ENCODE results near the gene SLC22A2. TPM values are rescaled to one million over a fixed set of nuclear protein-coding genes. Genes with fewer than 3 reads are reported as not detected.
"Not testable (repeated sequence)": the region's sequence is repeated elsewhere in the genome, so short reads cannot be mapped to it uniquely, and the experiment has no call there.

SLC22A2 gene
- total and polyA plus RNA-seq, 2 donors from 2014 or later, result 27.9 to 73.7 TPM

DNA sequence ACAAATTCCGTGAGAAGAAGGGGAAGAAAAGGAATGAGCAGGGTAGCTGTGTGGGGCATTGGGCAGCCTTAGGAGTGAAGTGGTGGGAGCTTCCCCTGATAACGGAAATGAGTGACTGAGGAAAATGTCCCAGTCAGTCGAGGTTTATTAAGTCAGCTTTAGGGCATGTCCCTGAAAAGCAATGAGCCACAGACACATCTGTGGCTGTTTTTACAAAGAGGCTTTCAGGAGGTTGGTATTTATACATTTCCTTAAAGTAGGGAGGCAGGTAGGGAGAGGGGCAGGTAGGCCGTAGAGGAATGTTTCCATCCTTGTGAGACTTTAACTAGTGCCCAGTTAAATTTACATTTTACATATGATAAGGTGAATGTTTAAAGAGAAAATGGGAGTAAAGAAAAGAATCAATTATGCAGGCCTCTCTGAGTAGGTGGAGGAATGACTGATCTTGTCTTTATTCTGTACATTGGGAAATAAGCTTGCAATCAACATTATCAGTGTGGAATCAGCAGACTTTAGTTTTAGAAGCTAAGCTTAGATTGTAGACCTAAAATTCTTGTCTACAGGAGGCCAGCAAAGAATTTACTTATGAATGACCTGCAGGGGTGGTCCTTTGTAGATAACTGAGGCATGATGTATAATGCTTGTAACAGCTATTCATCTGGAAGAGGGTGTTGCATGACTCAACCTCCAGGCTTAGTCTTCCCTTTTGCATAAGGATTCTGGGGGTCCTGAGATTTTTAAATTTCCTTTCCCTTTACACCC, 18.5 kb downstream of the SLC22A2 start:
- TF ChIP-seq, protein P1, sequence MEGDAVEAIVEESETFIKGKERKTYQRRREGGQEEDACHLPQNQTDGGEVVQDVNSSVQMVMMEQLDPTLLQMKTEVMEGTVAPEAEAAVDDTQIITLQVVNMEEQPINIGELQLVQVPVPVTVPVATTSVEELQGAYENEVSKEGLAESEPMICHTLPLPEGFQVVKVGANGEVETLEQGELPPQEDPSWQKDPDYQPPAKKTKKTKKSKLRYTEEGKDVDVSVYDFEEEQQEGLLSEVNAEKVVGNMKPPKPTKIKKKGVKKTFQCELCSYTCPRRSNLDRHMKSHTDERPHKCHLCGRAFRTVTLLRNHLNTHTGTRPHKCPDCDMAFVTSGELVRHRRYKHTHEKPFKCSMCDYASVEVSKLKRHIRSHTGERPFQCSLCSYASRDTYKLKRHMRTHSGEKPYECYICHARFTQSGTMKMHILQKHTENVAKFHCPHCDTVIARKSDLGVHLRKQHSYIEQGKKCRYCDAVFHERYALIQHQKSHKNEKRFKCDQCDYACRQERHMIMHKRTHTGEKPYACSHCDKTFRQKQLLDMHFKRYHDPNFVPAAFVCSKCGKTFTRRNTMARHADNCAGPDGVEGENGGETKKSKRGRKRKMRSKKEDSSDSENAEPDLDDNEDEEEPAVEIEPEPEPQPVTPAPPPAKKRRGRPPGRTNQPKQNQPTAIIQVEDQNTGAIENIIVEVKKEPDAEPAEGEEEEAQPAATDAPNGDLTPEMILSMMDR (IDR thresholded peaks at IDR 0.05; ENCODE audit: borderline replicate concordance, extremely low read depth, insufficient read depth), result no peak
- intact Hi-C loops (cut with DNase I), result no loop called here
- H3K27me3 ChIP-seq (ENCODE audit: control insufficient read depth, insufficient read depth, low read length), result no peaks in the 10 kb centered on the region
- no peak overlapping the region for H3K27ac ChIP-seq (ENCODE audit: low read depth in 2 of 2, low read length in 2 of 2)
- H3K4me3 ChIP-seq (ENCODE audit: low read length in 3 of 3), result no peak overlapping the region
- no peaks in the 10 kb centered on the region for H3K4me1 ChIP-seq (ENCODE audit: control insufficient read depth in 2 of 3, insufficient read depth in 2 of 3, low read depth in 1 of 3, low read length in 3 of 3)
- peaks cover 0 to 4% (median 2%) of the 10 kb centered on the region in 3 donors for H3K9me3 ChIP-seq (ENCODE audit: control insufficient read depth in 2 of 3, insufficient read depth in 1 of 3, low read length in 3 of 3)
- no peak for DNase-seq
- H3K36me3 ChIP-seq (ENCODE audit: control insufficient read depth in 2 of 3, insufficient read depth in 3 of 3, low read length in 3 of 3), result peaks cover 0 to 11% (median 0%) of the 10 kb centered on the region in 3 donors
- H3K9ac ChIP-seq (ENCODE audit: low read length in 3 of 3), result no peak overlapping the region
- no peak for FAIRE-seq

DNA sequence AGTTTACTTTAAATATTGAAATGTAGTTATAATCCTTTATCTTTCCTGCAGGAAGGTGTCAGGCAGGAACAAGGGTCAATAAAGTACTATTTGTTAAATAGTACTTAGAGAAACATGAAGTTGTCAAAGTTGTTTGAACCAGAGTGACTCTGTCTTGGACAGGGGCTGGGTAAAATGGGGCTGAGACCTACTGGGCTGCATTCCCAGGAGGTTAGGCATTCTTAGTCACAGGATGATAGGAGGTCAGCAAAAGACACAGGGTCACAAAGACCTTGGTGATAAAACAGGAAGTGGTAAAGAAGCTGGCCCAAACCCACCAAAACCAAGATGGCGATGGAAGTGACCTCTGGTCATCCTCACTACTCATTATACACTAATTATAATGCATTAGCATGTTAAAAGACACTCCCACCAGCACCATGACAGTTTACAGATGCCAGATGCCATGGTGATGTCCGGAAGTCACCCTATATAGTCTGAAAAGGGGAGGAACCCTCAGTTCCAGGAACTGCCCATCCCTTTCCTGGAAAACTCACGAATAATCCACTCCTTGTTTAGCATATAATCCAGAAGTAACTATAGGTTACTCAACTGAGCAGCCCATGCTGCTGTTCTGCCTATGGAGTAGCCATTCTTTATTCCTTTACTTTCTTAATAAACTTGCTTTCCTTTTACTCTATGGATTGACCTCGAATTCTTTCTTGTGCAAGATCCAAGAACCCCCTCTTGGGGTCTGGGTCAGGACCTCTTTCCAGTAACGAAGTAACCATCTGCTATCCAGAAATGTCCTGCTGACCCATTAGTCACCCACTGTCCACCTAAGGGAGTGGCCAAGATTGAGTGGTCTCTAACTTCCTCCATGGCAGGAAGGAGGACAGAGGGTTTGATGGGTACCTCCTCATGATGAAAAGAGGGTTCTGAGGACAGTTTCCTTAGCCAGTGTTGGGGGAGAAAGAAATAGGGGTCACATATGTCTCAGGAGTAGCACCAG, 19.6 kb downstream of the SLC22A2 start:
- Histone ChIP-seq H3K4me3 (ENCODE audit: low read length in 3 of 3) (no peak overlapping the region), H3K9me3 (ENCODE audit: control insufficient read depth in 2 of 3, insufficient read depth in 1 of 3, low read length in 3 of 3) (peaks cover 0 to 4% (median 2%) of the 10 kb centered on the region in 3 donors), H3K27ac (ENCODE audit: low read depth in 2 of 2, low read length in 2 of 2) (peak overlapping the region in 1 of 2 donors; percentile 25), H3K36me3 (ENCODE audit: control insufficient read depth in 2 of 3, insufficient read depth in 3 of 3, low read length in 3 of 3) (peaks cover 0 to 11% (median 0%) of the 10 kb centered on the region in 3 donors), H3K4me1 (ENCODE audit: control insufficient read depth in 2 of 3, insufficient read depth in 2 of 3, low read depth in 1 of 3, low read length in 3 of 3) (no peaks in the 10 kb centered on the region), H3K27me3 (ENCODE audit: control insufficient read depth, insufficient read depth, low read length) (no peaks in the 10 kb centered on the region), H3K9ac (ENCODE audit: low read length in 3 of 3) (no peak overlapping the region)
- FAIRE-seq, result no peak
- no peak for DNase-seq
- intact Hi-C loops (cut with DNase I), result no loop called here
- TF ChIP-seq, protein P1 (IDR thresholded peaks at IDR 0.05; ENCODE audit: borderline replicate concordance, extremely low read depth, insufficient read depth), result no peak

DNA sequence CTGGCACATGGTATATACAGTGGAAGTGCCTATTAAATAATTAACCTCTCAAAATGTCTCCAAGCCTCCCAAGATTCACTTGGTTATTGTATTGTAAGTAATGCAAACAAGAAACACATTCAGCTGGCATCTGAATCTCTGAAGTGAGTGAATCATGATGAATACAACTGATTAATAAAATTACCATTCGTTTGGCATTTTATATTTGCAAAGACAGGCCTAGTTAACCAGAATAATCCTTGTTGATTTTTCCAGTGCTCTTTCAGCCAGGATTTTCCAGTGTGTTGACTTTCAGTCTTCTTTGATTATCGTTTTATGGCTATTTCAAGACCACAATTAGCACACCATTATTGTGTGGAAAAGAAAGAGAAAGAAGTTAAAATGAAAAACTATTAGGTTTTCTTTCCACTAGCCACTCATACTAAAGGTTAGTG, 20.3 kb downstream of the SLC22A2 start:
- Histone ChIP-seq H3K4me3 (ENCODE audit: low read length in 3 of 3) (no peak overlapping the region), H3K9ac (ENCODE audit: low read length in 3 of 3) (no peak overlapping the region), H3K36me3 (ENCODE audit: control insufficient read depth in 2 of 3, insufficient read depth in 3 of 3, low read length in 3 of 3) (peaks cover 0 to 11% (median 0%) of the 10 kb centered on the region in 3 donors), H3K4me1 (ENCODE audit: control insufficient read depth in 2 of 3, insufficient read depth in 2 of 3, low read depth in 1 of 3, low read length in 3 of 3) (no peaks in the 10 kb centered on the region), H3K27ac (ENCODE audit: low read depth in 2 of 2, low read length in 2 of 2) (no peak overlapping the region), H3K9me3 (ENCODE audit: control insufficient read depth in 2 of 3, insufficient read depth in 1 of 3, low read length in 3 of 3) (peaks cover 0 to 4% (median 2%) of the 10 kb centered on the region in 3 donors), H3K27me3 (ENCODE audit: control insufficient read depth, insufficient read depth, low read length) (no peaks in the 10 kb centered on the region)
- DNase-seq, result no peak
- TF ChIP-seq, protein P1 (IDR thresholded peaks at IDR 0.05; ENCODE audit: borderline replicate concordance, extremely low read depth, insufficient read depth), result no peak
- no peak for FAIRE-seq
- intact Hi-C loops (cut with DNase I), result no loop called here

DNA sequence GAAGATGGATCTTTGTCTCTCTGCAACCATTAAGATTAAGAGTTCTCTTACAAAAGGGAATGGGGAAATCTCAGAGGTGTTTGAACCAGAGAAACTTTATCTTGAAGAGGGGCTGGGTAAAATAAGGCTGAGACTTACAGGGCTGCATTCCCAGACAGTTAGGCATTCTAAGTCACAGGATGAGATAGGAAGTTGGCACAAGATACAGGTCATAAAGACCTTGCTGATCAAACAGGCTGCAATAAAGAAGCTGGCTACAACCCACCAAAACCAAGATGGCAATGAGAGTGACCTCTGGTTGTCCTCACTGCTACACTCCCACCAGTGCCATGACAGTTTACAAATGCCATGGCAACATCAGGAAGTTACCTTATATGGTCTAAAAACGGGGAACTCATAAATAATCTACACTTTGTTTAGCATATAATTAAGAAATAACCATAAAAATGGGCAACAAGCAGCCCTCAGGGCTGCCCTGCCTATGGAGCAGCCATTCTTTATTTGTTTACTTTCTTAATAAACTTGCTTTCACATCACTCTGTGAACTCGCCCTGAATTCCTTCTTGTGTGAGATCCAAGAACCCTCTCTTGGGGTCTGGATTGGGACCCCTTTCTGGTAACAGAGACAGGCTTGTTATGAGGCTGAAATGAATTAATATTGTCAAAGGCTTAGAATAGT, 20.9 kb downstream of the SLC22A2 start:
- DNase-seq; intact Hi-C loops (cut with DNase I); H3K4me1 ChIP-seq (ENCODE audit: control insufficient read depth in 2 of 3, insufficient read depth in 2 of 3, low read depth in 1 of 3, low read length in 3 of 3); H3K27me3 ChIP-seq (ENCODE audit: control insufficient read depth, insufficient read depth, low read length); H3K9me3 ChIP-seq (ENCODE audit: control insufficient read depth in 2 of 3, insufficient read depth in 1 of 3, low read length in 3 of 3); H3K27ac ChIP-seq (ENCODE audit: low read depth in 2 of 2, low read length in 2 of 2); FAIRE-seq; H3K4me3 ChIP-seq (ENCODE audit: low read length in 3 of 3); H3K9ac ChIP-seq (ENCODE audit: low read length in 3 of 3): not testable (repeated sequence)
- peaks cover 0 to 11% (median 0%) of the 10 kb centered on the region in 3 donors for H3K36me3 ChIP-seq (ENCODE audit: control insufficient read depth in 2 of 3, insufficient read depth in 3 of 3, low read length in 3 of 3)

DNA sequence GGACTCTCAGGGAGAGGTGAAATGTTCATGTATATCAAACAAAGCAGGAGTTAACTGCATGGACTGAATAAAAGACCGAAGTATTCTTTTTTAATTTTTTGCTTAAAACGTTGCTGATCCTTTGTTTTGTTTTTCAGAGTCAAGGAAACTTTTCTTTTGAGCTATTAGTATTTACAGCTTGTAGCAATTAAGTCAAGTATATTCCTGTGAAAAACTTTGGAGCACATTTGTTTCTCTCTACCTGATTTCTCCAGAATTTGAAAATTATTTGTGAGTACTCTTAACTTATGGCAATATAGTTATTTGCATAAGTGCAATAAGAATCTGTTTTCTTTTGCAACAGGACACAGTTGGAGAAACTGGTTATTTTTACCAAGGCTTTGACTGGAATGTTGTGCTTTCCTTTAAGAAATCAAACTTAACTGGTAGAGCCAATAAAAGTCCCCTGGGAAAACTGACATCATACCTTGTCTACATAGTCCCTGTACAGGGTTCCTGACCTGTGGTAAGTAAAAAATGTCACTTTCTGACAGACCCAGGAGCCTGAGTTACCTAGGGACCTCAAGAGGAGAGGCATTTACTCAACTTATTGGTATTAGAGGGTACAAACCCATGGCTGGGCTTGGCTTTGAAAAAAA, 22.3 kb downstream of the SLC22A2 start:
- H3K27ac ChIP-seq (ENCODE audit: low read depth in 2 of 2, low read length in 2 of 2); H3K4me1 ChIP-seq (ENCODE audit: control insufficient read depth in 2 of 3, insufficient read depth in 2 of 3, low read depth in 1 of 3, low read length in 3 of 3); DNase-seq; H3K9ac ChIP-seq (ENCODE audit: low read length in 3 of 3); intact Hi-C loops (cut with DNase I); H3K9me3 ChIP-seq (ENCODE audit: control insufficient read depth in 2 of 3, insufficient read depth in 1 of 3, low read length in 3 of 3); H3K27me3 ChIP-seq (ENCODE audit: control insufficient read depth, insufficient read depth, low read length); H3K36me3 ChIP-seq (ENCODE audit: control insufficient read depth in 2 of 3, insufficient read depth in 3 of 3, low read length in 3 of 3); H3K4me3 ChIP-seq (ENCODE audit: low read length in 3 of 3); FAIRE-seq: not testable (repeated sequence)
